HepG2 (cell line): ENCODE results near the gene MAPK1. TPM values are rescaled to one million over a fixed set of nuclear protein-coding genes. Genes with fewer than 3 reads are reported as not detected.

ENCODE experiments used
- ATAC-seq: fragments of 200-7000 bp; cut with Tn5 transposase; 3 replicates; pipeline ENCODE4 v1.9.1; 2020; ENCODE audit warnings: mild to moderate bottlenecking, moderate library complexity
- BruUV-seq: library from RNA; stranded (reverse); fragments of 400-500 nt; replicated peaks from 2 replicates; lab custom pipeline; 2021; lab: Mats Ljungman, UMichigan
- CTCF ChIA-PET: fragments of 300-600 bp; formaldehyde crosslinking; extraction: SDS; loops from one replicate; lab custom pipeline; 2021; ENCODE audit warnings: low total read pairs, inconsistent platforms, low intra/inter-chr PET ratio; lab: Yijun Ruan, JAX
- POLR2A ChIA-PET: fragments of 350-600 bp; sonication (Branson Sonifier 250); formaldehyde crosslinking; loops from one replicate; lab custom pipeline; 2020; ENCODE audit warnings: antibody characterized with exemption, inconsistent platforms; lab: Yijun Ruan, JAX
- DNase-seq: peaks from one replicate; pipeline ENCODE4 v3.0.0-alpha.2; 2015; ENCODE audit warnings: low spot score
- FAIRE-seq: peaks from 3 replicates; lab custom pipeline; 2011; peaks lifted over from hg19 to GRCh38; lab: Jason Lieb, UNC
- H2AFZ ChIP-seq: one replicate; pipeline ENCODE4 v1.6.1; 2011; ENCODE audit warnings: low read length, inconsistent platforms
- H3K27ac ChIP-seq: fragments of 300-600 bp; 3 replicates; pipeline ENCODE4 v1.8.0; 2011; ENCODE audit warnings: mixed run types, mild to moderate bottlenecking, mixed read lengths, low read length, inconsistent platforms; ENCODE audit not compliant: insufficient read depth; ENCODE audit errors: extremely low read length
- H3K27me3 ChIP-seq, 2 experiments: fragments of 200-600 bp in 1 of 2; 2 replicates in 1 of 2; 3 replicates in 1 of 2; pipeline versions ENCODE4 v1.6.0 to v1.8.0; 2011; ENCODE audit warnings: low read length in 2 of 2, mild to moderate bottlenecking in 2 of 2, moderate library complexity in 2 of 2, inconsistent platforms in 1 of 2; ENCODE audit not compliant: insufficient read depth in 2 of 2, control insufficient read depth in 1 of 2
- H3K36me3 ChIP-seq, 2 experiments: fragments of 200-600 bp in 1 of 2; replicated peaks in 1 of 2; 2 replicates in 1 of 2; 3 replicates in 1 of 2; pipeline versions ENCODE4 v1.5.1 to v1.8.0; 2011; ENCODE audit warnings: low read length in 2 of 2, inconsistent platforms in 1 of 2; ENCODE audit not compliant: insufficient read depth in 2 of 2, control insufficient read depth in 1 of 2
- H3K4me1 ChIP-seq: 2 replicates; pipeline ENCODE4 v1.5.1; 2012; ENCODE audit warnings: low read length, inconsistent platforms; ENCODE audit not compliant: insufficient read depth
- H3K4me2 ChIP-seq: 2 replicates; pipeline ENCODE4 v1.6.0; 2011; ENCODE audit warnings: low read depth, low read length, inconsistent platforms
- H3K4me3 ChIP-seq, 3 experiments: fragments of 200-600 bp in 1 of 3; sonication (generic), shearing (Covaris generic) in 1 of 3; replicated peaks in 1 of 3; 2 replicates each; pipeline ENCODE4 v1.5.1; 2011 to 2016; ENCODE audit warnings: low read length in 3 of 3, inconsistent platforms in 2 of 3, low read depth in 2 of 3, mild to moderate bottlenecking in 2 of 3, control low read depth in 1 of 3, mixed read lengths in 1 of 3; ENCODE audit not compliant: insufficient read depth in 1 of 3
- H3K79me2 ChIP-seq: one replicate; pipeline ENCODE4 v1.6.1; 2011; ENCODE audit warnings: low read length, inconsistent platforms; ENCODE audit not compliant: insufficient read depth
- H3K9ac ChIP-seq: 2 replicates; pipeline ENCODE4 v1.6.0; 2011; ENCODE audit warnings: mild to moderate bottlenecking, low read depth, low read length, inconsistent platforms; ENCODE audit not compliant: insufficient read depth
- H3K9me3 ChIP-seq: 2 replicates; pipeline ENCODE4 v1.5.1; 2012; ENCODE audit warnings: mild to moderate bottlenecking, low read length
- H4K20me1 ChIP-seq: 2 replicates; pipeline ENCODE4 v1.6.0; 2011; ENCODE audit warnings: inconsistent platforms, mild to moderate bottlenecking, low read length, moderate library complexity; ENCODE audit not compliant: insufficient read depth
- ESRRA ChIP-seq: sonication (generic); formaldehyde crosslinking; IDR thresholded peaks from 2 replicates; pipeline ENCODE4 v1.5.1; 2020; ENCODE audit warnings: mild to moderate bottlenecking, low read depth, missing genetic modification reagents
- EZH2 ChIP-seq: conservative IDR thresholded peaks from 2 replicates; pipeline ENCODE4 v1.6.1; 2012; ENCODE audit warnings: mild to moderate bottlenecking, low read depth, low read length, moderate library complexity
- KAT2B ChIP-seq: fragments of 150-350 bp; IDR thresholded peaks from 2 replicates; pipeline ENCODE4 v1.6.1; 2014; ENCODE audit warnings: low read depth, low read length, borderline replicate concordance
- TEAD3 ChIP-seq: optimal IDR thresholded peaks from 2 replicates; pipeline ENCODE3; 2016; ENCODE audit warnings: borderline replicate concordance
- ZBTB7B ChIP-seq: sonication (generic); formaldehyde crosslinking; IDR thresholded peaks from 2 replicates; pipeline ENCODE4 v1.4.0; 2020; ENCODE audit warnings: missing genetic modification reagents
- ZFP91 ChIP-seq: sonication (generic); formaldehyde crosslinking; IDR thresholded peaks from 2 replicates; pipeline ENCODE4 v1.9.0; 2022; ENCODE audit warnings: missing genetic modification reagents, mild to moderate bottlenecking, borderline replicate concordance
- ZNF331 ChIP-seq: sonication (generic); formaldehyde crosslinking; IDR thresholded peaks from 2 replicates; pipeline ENCODE4 v1.4.0; 2020; ENCODE audit warnings: missing genetic modification reagents
- ZNF652 ChIP-seq: IDR thresholded peaks from 2 replicates; pipeline ENCODE4 v1.6.1; 2016; ENCODE audit warnings: low read depth, borderline replicate concordance
- ZNF720 ChIP-seq: sonication (generic); formaldehyde crosslinking; IDR thresholded peaks from 2 replicates; pipeline ENCODE4 v1.4.0; 2020; ENCODE audit warnings: missing genetic modification reagents
- WGBS: methylation state at CpG from one replicate; pipeline ENCODE4 v1.1.6; 2017; ENCODE audit warnings: low lambda C conversion rate; 5-methylcytosine and 5-hydroxymethylcytosine counted together
- in situ Hi-C: cut with HindIII; loops from 2 replicates; pipeline ENCODE4 v1.10.0; 2017; ENCODE audit warnings: low pct_unique_long_range_greater_than_20kb; ENCODE audit not compliant: extremely low pct_ligation_motif_present
- intact Hi-C: fragments of 100-400 bp; cut with micrococcal nuclease; formaldehyde crosslinking; loops from one replicate; pipeline ENCODE4 v1.10.0; 2022; ENCODE audit not compliant: unreplicated experiment
- polyA plus RNA-seq, 8 experiments: library from polyadenylated mRNA; depleted of rRNA in 3 of 8; stranded (reverse) in 7 of 8; unstranded in 1 of 8; fragments of >200 nt; fragmentation: Illumina TruSeq in 4 of 8; extraction: Trizol in 4 of 8; gene quantifications; 2 replicates each; pipeline versions ENCODE4 v1.2.1 to v1.2.3, GENCODE V29; 2011 to 2016; ENCODE audit warnings: low read depth in 4 of 8, missing spikeins in 1 of 8, mixed read lengths in 1 of 8; ENCODE audit not compliant: insufficient read depth in 1 of 8
- total RNA-seq, 5 experiments: library from RNA; depleted of rRNA; stranded (reverse); fragments of >200 nt; fragmentation: Illumina TruSeq; extraction: Trizol; gene quantifications; 2 replicates each; pipeline ENCODE4 v1.2.3, GENCODE V29; 2016; ENCODE audit warnings: low read depth in 1 of 5

Gene MAPK1
- total and polyA plus RNA-seq, 2 of the 13 experiments (the other 11 are each of a cell fraction or from before 2014, with no cell fraction given) = 107 to 114 TPM

- TF ChIP-seq TEAD3 (CRISPR knock-in tag) (no peak), ESRRA (CRISPR knock-in tag) (no peak), ZBTB7B (no peak), KAT2B (no peak), ZNF720 (no peak), ZNF331 (CRISPR knock-in tag) (no peak), EZH2 (no peak), ZNF652 (CRISPR knock-in tag) (no peak), ZFP91 (no peak)
- no peaks in the 10 kb centered on the region for H3K27me3 ChIP-seq
- peaks cover 70% of the 10 kb centered on the region for H3K4me1 ChIP-seq
- peaks cover 46% of the 10 kb centered on the region for H4K20me1 ChIP-seq
- no peak overlapping the region for H3K9ac ChIP-seq
- intact Hi-C loops = no loop called here
- H3K79me2 ChIP-seq = peaks cover 95% of the 10 kb centered on the region
- in situ Hi-C loops = loop anchor here (10.0 kb wide), 1 partner anchor 61 kb away; no protein-coding TSS in a partner anchor
- CTCF ChIA-PET = no interaction called here
- H3K9me3 ChIP-seq = no peaks in the 10 kb centered on the region
- DNase-seq = no peak
- ATAC-seq = no peak
- H3K27ac ChIP-seq = no peak overlapping the region
- H3K4me3 ChIP-seq = no peak overlapping the region
- H2AFZ ChIP-seq = no peak overlapping the region
- POLR2A ChIA-PET = no interaction called here
- H3K4me2 ChIP-seq = no peak overlapping the region
- no TSS peak for BruUV-seq
- WGBS = 97% methylated on average over 10 of the region's 10 CpGs
- FAIRE-seq = no peak
- peaks cover 0 to 5% of the 10 kb centered on the region in 2 experiments; a peak in 2 of 5 replicates for H3K36me3 ChIP-seq
Measured at GRCh38 chr22:21856197-21856596, 11.2 kb downstream of the MAPK1 start.
